ENCODE results near the gene GNB1.
"Not testable (repeated sequence)": the region's sequence is repeated elsewhere in the genome, so short reads cannot be mapped to it uniquely, and the experiment has no call there.

Gene GNB1

DNA sequence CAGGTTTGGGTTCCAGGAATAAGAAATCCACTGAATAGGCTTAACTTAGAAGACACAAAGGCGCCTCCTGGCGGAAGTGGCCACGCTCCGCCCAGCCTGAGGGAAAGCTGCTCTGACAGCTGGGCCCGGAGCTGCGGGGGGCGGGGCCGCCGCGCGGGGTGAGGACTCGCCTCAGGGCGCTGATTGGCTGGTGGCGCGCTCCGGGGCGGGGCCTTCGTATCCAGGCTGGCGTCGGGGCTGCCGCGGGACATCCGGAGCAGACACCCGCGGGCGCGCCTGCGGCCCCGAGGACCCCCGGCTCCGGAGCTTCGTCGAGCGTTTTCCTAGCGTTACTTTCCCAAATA lies 144.3 kb downstream of the GNB1 start:
- DNase-seq (ENCODE audit: low read depth in 2 of 2), result not testable (repeated sequence)

DNA sequence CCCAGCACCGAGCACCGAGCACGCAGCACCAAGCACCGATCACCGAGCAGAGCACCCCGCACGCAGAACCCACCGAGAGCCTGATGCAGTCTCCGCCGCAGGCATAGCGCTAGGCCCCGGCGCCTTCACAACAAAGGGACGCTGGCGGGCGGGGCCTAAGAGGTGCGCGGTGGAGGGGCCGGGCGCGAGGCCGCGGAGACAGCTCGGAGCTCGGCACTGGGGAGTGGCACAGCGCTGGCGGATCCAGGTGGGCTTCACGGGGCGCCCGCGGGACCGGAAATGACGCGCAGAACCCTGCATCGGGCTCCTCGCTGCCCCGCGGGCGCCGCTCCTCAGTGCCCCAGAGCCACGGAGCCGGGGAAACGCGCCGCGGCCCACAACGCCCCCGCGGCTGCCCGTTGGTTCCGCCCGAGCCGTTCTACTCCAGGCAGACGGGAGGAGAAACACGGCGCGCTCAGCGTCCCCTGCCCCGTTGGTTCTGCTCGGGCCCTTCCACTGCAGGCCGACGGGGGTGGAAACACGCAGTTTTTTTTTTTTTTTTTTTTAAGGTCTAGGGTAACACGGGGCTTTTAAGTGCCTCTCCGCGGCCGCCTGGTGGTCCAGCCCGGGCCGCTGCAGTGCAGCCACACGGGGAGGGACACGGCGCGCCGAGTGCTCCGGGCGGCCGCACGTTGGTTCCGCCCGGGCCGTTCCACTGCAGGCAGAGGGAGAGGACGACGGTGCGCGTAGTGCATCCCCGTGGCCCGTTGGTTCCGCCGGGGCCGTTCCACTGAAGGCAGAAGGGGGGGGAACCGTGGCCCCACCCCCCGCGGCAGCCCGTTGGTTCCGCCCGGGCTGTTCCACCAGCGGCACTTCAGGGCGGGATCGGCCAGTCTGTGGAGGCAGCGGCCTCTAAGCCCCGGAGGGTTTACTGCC lies 145.0 kb downstream of the GNB1 start:
- DNase-seq (ENCODE audit: low read depth in 2 of 2), result peak; percentile 64 to 86

- DNase-seq (ENCODE audit: low read depth in 2 of 2), result not testable (repeated sequence)
Measured at GRCh38 chr1:1742529-1742928, 148.4 kb downstream of the GNB1 start.

DNA sequence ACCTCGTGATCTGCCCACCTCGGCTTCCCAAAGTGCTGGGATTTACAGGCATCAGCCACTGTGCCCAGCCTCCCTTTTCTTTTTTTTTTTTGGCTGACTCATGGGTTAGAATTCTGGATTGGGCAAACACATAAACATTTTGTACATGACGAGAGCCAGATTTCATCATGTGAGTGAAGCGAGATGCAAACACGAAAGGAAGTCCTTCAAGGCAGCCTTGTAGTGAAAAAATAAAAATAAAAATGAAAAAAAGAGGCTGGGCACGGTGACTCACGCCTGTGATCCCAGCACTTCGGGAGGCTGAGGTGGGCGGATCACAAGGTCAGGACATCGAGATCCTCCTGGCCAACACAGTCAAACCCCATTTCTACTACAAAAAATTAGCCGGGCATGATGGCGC lies 149.9 kb downstream of the GNB1 start:
- not testable (repeated sequence) for DNase-seq (ENCODE audit: low read depth in 2 of 2)

DNA sequence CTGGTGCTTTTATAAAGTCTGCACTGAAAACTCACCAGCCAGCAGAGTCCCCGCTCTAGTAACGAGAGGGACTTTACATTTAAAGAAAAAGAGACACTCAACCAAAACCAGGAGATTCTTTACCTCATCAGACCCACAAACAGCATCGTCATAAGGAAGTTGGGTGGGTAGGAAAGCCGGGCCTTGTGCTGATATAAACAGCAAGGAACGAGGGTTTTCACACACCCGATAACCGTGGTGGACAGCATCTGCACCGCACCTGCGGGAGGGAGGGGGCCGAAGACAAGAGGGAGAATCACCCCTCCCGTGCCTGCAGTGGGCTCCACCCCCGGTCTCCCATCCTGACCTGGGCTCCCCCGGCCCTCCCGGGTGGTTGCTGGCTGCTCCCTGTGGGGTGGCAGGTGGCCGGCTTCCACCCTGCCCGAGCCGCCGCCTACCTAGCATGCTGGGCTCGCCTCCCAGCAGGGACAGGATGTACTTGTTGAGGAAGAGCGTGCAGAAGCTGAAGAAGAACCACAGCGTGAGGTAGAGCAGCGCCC lies 152.0 kb downstream of the GNB1 start:
- DNase-seq (ENCODE audit: low read depth in 2 of 2), result not testable (repeated sequence)

DNA sequence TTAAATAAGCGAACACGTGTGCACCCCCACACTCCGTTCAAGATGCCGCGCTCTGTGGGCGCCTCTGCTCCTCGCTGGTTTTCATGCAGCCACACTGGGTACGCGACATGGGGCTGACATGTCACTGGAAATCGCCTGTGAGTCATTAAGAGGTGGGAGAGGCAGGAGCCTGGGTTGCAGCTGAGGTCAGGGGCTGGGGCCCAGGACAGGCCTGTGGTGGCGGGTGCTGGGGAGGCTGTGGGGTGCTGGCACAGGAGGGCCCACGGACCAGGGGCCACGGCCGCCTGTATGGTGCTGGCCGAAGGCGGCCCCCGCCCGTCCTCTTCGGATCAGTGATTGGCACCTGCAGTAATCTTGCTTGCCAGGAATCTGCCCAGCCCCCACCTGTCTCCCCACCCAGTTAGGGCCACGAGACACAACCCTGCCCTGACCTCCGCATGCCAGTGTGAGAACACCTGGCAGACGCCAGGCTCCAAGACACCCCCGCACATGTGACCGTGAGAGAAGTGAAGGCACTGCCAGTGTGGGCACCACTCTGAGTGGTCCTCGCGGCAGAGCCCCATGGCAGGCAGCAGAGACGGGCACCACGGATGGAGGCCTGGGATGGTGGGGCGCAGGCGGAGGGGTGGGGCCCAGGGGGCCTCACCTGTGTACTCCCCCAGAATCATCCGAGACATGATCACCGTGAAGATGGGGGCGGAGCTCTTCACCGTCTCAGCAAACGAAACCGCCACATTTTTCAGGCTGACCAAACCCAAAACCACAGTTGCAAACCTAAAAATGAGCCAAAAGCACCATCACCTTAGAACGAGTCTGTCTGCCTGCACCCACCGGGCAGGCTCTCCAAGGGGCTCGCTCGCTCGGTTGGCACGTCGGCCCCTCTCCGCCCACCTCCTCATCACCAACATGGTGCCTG lies 153.0 kb downstream of the GNB1 start:
- DNase-seq (ENCODE audit: low read depth in 2 of 2), result not testable (repeated sequence)
